Measurements from ENCODE around the gene DOCK4. TPM values are rescaled to one million over a fixed set of nuclear protein-coding genes. Genes with fewer than 3 reads are reported as not detected.

DOCK4 gene
- polyA plus RNA-seq, 1 donor: 7.5 TPM

GRCh38 chr7:111855842-111856227 is 350.4 kb downstream of the DOCK4 start:
- DNase-seq (ENCODE audit: low read depth): no peak

DNA sequence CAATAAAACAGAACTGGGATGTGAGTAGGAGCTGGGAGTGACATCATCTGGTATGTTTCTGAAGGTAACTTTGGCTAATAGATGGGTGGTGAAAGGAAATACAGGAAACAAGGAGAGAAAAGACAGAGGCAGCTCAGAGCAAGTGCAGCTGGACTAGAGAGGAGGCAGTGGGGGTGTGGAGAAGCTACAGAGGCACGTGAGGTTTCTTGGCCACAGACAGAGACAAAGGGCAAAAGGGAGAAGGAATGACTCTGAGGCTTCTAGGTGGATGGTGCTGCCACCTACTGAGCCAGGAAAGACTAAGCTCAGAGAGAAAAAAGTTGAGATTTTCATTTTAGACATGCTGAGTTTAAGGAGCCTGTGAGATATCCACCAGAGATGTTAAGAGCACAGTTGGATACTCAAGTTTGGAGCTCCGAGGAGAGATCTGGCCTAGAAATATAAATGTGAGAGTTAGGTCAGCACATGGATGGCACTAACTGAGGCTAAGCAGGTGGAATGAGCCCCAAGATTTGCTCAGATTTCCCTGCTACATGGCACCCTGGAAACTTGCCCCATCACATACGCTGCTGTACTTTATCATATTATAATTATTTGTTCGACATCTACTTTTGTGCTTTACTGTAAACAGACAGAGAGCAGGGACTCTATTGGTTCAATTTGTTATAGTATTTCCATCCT is 350.9 kb downstream of the DOCK4 start:
- DNase-seq (ENCODE audit: low read depth): peak; percentile 19

DNA sequence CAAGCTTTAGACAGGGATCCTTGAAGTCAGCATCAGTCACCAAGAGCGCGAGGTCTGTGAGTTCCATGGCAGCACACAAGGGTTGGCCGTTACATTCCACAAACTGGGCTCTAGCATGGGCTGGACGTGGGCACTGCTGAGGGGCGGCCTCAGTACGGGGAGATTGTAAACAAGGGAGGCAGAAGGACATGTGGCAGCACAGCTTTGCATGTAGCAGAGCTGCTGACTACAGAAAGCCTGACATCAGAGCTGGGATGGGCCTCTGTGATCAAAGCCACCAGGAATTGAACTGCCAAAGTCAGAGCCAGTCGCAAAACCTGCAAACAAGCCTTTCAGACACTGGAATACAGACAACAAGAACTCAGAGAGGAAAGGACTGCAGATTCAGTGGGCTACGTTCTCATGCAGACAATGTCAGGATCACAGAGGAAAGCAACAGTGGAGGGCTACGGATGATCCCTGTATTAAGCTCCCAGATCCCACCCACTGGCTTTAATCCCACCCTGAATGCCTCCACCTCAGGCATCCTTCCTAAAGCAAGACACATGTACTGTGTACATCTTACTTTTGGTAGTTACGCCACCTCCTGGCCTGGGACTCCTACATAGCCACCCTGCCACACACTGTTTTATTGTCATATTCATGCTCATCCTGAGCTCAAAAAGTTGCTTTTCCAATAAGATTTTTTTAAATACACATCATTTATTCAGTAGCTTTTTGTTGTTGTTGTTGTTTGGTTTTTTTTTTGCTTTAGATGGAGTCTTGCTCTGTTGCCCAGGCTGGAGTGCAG is 352.8 kb downstream of the DOCK4 start:
- no peak for DNase-seq (ENCODE audit: low read depth)

- DNase-seq (ENCODE audit: low read depth): no peak
These were observed 354.1 kb downstream of the DOCK4 start for GRCh38 chr7:111852081-111852480.

DNA sequence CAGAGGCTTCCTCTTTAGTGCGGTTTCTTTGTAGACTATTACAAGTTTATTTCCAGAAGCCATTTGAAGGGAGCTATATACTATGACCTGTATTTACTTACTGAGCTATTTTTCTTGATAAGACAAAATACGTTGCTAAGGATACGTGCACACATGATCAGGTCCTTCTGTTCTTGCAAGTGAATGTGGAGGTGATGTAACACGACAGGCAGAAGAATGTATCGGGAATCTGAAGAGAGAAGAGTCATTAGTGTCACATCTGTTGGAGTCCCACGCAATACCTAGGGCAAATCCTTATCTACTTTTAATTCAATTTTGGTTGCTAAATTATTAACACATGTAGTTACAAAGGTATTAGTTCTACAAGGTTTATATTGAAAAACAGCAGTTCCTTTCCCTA is 359.3 kb downstream of the DOCK4 start:
- no peak for DNase-seq (ENCODE audit: low read depth)

GRCh38 chr7:111845853-111846252 is 360.3 kb downstream of the DOCK4 start:
- no peak for DNase-seq (ENCODE audit: low read depth)

GRCh38 chr7:111844904-111845671 is 361.1 kb downstream of the DOCK4 start:
- DNase-seq (ENCODE audit: low read depth): no peak

DNA sequence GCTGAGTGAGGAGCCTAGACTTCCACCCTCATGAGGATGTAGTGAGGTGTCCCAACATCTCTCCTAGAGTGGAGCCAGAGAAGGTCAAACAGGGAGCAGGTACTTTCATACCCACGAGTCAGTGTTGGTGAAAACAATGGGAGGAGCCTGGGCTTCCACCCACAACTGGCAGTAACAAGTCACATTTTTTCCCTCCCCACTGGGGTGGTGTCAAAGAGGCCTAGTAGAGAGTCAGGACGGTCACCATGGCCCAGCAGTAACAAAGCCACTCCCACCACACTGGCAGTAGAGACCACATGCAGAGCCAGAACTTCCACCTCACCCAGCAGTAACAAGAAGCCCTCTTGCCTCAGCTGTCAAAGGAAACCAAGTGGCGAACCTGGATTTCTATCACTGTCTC is 363.7 kb downstream of the DOCK4 start:
- no peak for DNase-seq (ENCODE audit: low read depth)

DNA sequence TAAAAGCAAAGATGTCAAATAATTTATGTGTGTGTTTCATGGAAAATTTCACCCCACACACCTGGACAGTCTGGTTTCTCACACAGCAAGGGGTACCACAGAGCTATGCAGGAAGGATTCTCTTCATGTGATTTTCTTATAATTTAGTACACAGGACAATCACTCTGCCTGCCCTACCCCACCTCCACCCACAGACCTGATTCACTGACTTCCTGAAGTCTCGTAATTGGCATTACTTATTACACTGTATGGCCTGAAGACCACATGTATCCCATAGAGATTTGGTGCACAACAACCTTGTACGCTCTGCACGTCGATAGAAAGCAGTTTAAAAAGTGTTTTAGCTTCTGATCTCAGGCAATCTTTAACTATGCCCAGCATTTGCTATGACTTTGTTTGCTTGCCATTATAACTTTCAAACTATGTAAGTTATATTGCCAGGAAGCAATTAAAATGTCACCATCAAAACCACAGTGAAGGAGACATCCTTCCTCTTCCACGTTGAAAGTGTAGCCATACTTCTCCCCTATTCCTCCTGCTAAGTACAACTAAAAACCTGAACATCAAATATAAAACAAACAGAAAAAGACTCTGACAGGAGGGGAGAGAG is 364.5 kb downstream of the DOCK4 start:
- DNase-seq (ENCODE audit: low read depth): no peak

GRCh38 chr7:111840528-111840927 is 365.7 kb downstream of the DOCK4 start:
- DNase-seq (ENCODE audit: low read depth): no peak

GRCh38 chr7:111839261-111839660 is 366.9 kb downstream of the DOCK4 start:
- no peak for DNase-seq (ENCODE audit: low read depth)

- DNase-seq (ENCODE audit: low read depth): no peak
These were observed 369.6 kb downstream of the DOCK4 start for GRCh38 chr7:111836592-111836991.

DNA sequence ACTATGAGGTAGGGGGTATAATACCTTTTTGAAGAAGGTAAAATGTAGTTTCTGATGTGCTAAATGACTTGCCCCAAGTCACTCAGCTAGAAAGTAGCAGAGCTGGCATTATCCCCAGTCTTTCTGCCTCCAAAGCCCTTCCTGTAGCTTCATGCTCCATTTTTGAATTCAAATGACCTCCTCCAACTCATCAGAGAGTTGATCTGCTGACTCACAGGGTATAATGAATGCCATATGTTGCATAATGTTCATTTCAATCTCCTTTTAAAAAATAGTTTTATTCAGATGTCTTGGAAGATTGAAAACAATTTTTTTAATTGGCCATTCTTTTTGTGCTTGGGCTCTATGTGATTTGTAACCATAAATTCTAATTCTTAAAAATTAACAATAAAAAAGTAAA is 371.1 kb downstream of the DOCK4 start:
- peak; percentile 35 for DNase-seq (ENCODE audit: low read depth)

GRCh38 chr7:111834367-111834766 is 371.8 kb downstream of the DOCK4 start:
- no peak for DNase-seq (ENCODE audit: low read depth)

- DNase-seq (ENCODE audit: low read depth): peak; percentile 14
These were observed 372.7 kb downstream of the DOCK4 start for GRCh38 chr7:111833466-111833865.

DNA sequence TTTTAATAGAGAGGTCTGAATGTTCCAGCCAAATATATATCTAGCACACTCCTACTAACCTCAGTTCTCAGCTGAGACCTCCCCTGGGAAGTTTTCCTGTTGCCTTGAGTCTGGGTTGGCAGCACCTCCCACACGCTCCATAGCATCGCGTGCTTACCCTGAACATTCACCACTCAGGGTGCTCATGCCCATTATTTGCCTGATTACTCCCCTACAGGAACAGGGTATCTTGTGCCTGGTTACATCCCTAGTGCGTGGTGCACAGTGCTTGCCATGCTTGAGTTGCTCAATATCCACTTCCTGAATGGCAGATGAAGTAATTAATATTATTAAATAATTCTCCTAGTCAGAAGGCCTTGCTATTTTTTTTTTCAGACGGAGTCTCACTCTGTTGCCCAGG is 374.0 kb downstream of the DOCK4 start:
- no peak for DNase-seq (ENCODE audit: low read depth)

- no peak for DNase-seq (ENCODE audit: low read depth)
These were observed 377.0 kb downstream of the DOCK4 start for GRCh38 chr7:111829221-111829620.

DNA sequence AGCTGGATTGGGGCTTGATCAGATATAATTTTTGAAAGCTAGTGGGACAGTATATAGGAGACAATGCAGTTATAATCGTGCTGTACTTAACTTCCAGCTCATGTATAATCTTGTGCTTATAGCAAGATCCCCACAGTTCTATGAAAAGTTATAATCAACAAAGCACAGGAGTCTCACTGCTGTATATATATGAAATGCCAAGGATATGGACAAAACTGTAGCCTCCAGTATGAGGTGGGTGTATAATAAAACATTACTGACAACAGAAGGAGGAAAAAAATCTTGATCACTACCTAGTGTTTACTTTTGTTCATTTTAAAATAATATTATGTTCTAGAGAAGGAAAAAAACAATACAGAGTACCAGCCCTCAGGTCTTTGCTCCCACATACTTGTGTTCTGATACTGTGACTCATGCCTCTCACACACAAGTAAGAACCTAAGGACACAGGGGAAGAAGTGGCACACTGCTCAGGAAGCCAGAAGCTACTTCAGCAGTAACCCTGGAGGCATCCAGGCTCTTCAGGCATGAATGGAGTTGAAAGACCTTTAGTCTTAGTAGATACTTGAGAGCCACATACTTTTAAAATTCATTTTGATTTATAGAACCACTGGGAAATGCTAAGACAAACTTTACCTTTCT is 378.2 kb downstream of the DOCK4 start:
- no peak for DNase-seq (ENCODE audit: low read depth)

DNA sequence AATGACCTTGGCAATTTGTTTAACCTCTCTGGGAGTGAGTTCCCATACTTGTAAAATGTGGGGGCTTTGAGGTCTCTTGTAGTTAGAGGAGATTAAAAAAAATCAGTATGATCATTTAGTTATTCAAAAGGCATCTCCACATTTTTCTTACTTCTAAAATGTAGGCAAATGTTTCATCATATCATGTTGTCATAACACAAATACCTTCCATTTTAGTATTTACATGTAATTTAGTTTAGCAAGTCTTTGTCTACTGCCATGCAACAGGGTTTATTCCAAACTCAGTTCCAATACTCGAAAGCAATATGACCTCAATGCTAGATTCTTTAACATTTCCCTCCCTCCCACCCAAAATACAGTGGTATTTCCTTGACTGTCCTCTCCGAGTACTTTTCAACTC is 381.2 kb downstream of the DOCK4 start:
- no peak for DNase-seq (ENCODE audit: low read depth)

- DNase-seq (ENCODE audit: low read depth): no peak
These were observed 382.4 kb downstream of the DOCK4 start for GRCh38 chr7:111823826-111824225.

DNA sequence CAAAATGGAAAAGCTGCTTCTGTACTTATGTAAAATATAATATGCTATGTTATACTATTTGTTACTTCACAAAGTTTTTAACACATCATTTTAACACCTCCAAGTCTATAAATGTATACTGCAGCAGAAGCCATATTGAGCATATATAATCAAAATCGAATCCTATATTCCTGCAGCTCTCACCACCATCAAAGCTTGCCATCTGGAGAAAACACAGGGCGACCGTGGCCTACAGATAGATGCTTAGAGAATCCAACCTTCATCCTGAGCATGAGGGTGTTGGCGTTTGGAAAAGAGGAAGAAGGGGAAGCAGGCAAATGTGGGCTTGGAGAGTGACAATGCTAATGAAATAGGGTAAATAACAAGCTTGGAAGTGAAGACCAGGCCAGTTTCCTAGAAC is 385.2 kb downstream of the DOCK4 start:
- DNase-seq (ENCODE audit: low read depth): no peak

- DNase-seq (ENCODE audit: low read depth): no peak
These were observed 385.6 kb downstream of the DOCK4 start for GRCh38 chr7:111820621-111821020.
